Measurements from ENCODE around the gene SNX32.

SNX32 gene

DNA sequence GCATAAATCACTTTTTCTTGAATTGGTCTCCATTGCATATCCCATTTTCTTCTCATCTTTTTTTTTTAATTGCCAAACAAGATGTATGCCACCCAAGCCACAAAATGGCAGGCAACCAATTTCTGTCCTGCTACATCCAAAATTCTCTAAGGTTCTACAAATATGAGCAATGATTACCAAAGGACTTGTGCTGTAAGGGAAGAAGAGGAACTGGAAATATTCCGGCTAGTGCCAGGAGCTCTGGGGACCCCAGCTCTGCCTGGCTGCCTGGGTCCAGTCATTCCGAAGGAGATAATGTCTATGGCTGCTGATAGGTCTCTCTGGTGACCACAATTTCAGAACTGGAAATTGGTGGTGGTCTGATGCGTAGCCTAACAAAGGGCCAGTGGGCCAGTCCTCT lies 17.1 kb upstream of the SNX32 start (continued):
- TF ChIP-seq ZNF48 (tag by site-specific recombination; IDR thresholded peaks at IDR 0.05), result no peak

DNA sequence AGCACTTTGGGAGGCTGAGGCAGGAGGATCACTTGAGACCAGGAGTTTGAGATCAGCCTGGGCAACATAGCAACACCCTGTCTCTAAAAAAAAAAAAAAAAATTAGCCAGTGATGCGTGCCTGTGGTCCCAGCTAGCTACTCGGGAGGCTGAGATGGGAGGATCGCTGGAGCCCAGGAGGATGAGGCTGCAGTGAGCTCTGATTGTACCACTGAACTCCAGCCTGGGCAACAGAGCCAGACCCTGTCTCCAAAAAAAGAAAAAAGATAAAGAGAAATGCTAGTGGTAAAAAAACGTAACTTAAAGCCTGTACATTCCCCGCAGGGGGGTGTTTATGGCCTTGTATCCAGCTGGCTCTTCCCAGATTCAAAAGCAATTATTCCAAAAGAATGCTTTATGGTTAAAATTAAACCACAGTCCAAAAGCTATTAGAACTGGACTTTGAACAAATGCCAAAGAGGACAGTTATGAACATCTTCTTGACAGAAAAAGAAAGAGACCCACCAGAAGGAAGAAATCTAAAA lies 16.4 kb upstream of the SNX32 start:
- Histone ChIP-seq H3K4me1 (ENCODE audit: control insufficient read depth, insufficient read depth, low read length) (no peaks in the 10 kb centered on the region; the same call in 1 of the 2 replicates), H3K4me3 (ENCODE audit: low read depth, low read length) (peak overlapping the region; percentile 66), H3K9me3 (ENCODE audit: control insufficient read depth, insufficient read depth, low read depth, low read length) (no peaks in the 10 kb centered on the region), H3K36me3 (ENCODE audit: control insufficient read depth in 2 of 2, insufficient read depth in 1 of 2, low read length in 2 of 2) (no peaks in the 10 kb centered on the region), H3K27ac (ENCODE audit: extremely low read depth, low read depth, low read length) (no peak overlapping the region; the same call in 1 of the 2 replicates)
- ChIA-PET CTCF (interaction anchor here (0.6 to 5.4 kb wide), 36 partner anchors 9 to 327 kb away, joined by 3 to 45 read pairs (median 5); partner anchors contain the start of genes AP5B1, KAT5, MUS81 and RNASEH2C), POLR2A (interaction anchor here (0.9 to 1.8 kb wide), 6 partner anchors 38 to 105 kb away, joined by 3 to 10 read pairs (median 5); partner anchors contain the start of genes KAT5 and RNASEH2C)
- TF ChIP-seq, protein P1, sequence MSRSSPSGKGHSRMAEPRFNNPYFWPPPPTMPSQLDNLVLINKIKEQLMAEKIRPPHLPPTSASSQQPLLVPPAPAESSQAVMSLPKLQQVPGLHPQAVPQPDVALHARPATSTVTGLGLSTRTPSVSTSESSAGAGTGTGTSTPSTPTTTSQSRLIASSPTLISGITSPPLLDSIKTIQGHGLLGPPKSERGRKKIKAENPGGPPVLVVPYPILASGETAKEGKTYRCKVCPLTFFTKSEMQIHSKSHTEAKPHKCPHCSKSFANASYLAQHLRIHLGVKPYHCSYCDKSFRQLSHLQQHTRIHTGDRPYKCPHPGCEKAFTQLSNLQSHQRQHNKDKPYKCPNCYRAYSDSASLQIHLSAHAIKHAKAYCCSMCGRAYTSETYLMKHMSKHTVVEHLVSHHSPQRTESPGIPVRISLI (tag by site-specific recombination; IDR thresholded peaks at IDR 0.05), result peak; percentile 50; the same call in 1 of the 2 replicates
- TF ChIP-seq ZNF121 (tag by site-specific recombination; IDR thresholded peaks at IDR 0.05), result peak; percentile 93
- no peak for TF ChIP-seq ZNF350 (tag by site-specific recombination; IDR thresholded peaks at IDR 0.05)
- no peak for TF ChIP-seq HOXA7 (CRISPR knock-in tag; IDR thresholded peaks at IDR 0.05; ENCODE audit: borderline replicate concordance)
- TF ChIP-seq, protein P2, sequence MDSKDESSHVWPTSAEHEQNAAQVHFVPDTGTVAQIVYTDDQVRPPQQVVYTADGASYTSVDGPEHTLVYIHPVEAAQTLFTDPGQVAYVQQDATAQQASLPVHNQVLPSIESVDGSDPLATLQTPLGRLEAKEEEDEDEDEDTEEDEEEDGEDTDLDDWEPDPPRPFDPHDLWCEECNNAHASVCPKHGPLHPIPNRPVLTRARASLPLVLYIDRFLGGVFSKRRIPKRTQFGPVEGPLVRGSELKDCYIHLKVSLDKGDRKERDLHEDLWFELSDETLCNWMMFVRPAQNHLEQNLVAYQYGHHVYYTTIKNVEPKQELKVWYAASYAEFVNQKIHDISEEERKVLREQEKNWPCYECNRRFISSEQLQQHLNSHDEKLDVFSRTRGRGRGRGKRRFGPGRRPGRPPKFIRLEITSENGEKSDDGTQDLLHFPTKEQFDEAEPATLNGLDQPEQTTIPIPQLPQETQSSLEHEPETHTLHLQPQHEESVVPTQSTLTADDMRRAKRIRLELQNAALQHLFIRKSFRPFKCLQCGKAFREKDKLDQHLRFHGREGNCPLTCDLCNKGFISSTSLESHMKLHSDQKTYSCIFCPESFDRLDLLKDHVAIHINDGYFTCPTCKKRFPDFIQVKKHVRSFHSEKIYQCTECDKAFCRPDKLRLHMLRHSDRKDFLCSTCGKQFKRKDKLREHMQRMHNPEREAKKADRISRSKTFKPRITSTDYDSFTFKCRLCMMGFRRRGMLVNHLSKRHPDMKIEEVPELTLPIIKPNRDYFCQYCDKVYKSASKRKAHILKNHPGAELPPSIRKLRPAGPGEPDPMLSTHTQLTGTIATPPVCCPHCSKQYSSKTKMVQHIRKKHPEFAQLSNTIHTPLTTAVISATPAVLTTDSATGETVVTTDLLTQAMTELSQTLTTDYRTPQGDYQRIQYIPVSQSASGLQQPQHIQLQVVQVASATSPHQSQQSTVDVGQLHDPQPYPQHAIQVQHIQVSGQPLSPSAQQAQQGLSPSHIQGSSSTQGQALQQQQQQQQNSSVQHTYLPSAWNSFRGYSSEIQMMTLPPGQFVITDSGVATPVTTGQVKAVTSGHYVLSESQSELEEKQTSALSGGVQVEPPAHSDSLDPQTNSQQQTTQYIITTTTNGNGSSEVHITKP (tag by site-specific recombination; IDR thresholded peaks at IDR 0.05), result peak; percentile 16; the same call in 1 of the 2 replicates
- peak; percentile 53; the same call in 1 of the 2 replicates for TF ChIP-seq ZNF335 (tag by site-specific recombination; conservative IDR thresholded peaks at IDR 0.05)
- peak; percentile 55 for TF ChIP-seq ZIC2 (tag by site-specific recombination; IDR thresholded peaks at IDR 0.05)
- TF ChIP-seq ZNF341 (tag by site-specific recombination; IDR thresholded peaks at IDR 0.05; ENCODE audit: low read depth), result peak; percentile 59

DNA sequence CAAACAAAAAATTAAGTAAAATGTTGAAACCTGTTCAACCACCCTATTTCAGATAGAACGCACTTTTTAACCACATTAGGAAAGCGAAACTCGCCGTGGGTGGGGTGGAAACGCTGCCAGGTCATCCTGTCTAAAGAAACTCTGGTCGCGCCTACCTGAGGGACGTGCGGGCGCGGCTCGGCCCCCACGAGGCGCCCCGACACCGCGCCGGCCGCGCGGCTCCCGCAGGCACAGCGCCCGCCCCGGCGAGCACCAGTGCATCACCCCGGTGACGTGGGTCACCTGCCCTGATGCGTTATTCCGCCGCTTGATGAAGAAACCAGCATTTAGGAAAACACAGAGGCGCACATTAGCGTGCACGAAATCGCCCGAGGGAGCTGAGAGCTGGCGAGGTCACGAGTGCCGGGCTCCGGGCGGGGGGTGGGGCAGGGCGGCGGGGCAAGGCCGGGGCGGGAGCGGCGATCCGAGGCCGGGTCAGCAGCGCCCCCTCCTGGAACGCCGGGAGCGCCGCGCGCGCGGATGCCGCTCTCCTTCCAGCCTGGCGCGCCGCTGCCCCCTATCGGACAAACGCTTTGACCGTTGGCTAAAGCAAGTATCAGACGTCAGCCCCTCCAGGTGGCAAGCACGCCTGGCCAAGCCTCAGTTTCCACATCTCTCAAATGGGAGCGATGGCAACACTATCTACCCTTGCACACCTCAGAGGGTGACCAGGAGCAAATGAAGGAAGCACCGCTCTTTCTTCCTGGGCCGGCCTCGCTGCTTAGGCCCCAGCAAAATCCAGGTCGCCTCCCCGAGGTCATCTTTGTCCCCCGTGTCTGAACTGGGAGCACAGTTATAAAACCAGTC lies 15.7 kb upstream of the SNX32 start:
- ChIA-PET POLR2A (interaction anchor here (0.7 to 1.8 kb wide), 5 partner anchors 10 to 109 kb away, joined by 3 to 10 read pairs (median 5); partner anchors contain the start of gene KAT5), CTCF (interaction anchor here (0.6 to 5.4 kb wide), 57 partner anchors 9 to 503 kb away, joined by 3 to 45 read pairs (median 4); partner anchors contain the start of genes AP5B1, KAT5, MUS81 and RNASEH2C)
- Histone ChIP-seq H3K9me3 (ENCODE audit: control insufficient read depth, insufficient read depth, low read depth, low read length) (no peaks in the 10 kb centered on the region), H3K4me3 (ENCODE audit: low read depth, low read length) (peak overlapping the region; percentile 66), H3K27ac (ENCODE audit: extremely low read depth, low read depth, low read length) (peak overlapping the region; percentile 45; the same call in 1 of the 2 replicates), H3K36me3 (ENCODE audit: control insufficient read depth in 2 of 2, insufficient read depth in 1 of 2, low read length in 2 of 2) (no peaks in the 10 kb centered on the region), H3K4me1 (ENCODE audit: control insufficient read depth, insufficient read depth, low read length) (no peaks in the 10 kb centered on the region; the same call in 1 of the 2 replicates)
- no peak for TF ChIP-seq EGR2 (tag by site-specific recombination; IDR thresholded peaks at IDR 0.05; ENCODE audit: low read depth)
- no peak for TF ChIP-seq ZNF621 (tag by site-specific recombination; IDR thresholded peaks at IDR 0.05)
- TF ChIP-seq ZNF155 (tag by site-specific recombination; IDR thresholded peaks at IDR 0.05), result no peak
- no peak for TF ChIP-seq SCRT2 (tag by site-specific recombination; IDR thresholded peaks at IDR 0.05)
- TF ChIP-seq ZFP69B (tag by site-specific recombination; IDR thresholded peaks at IDR 0.05), result no peak
- TF ChIP-seq ZNF560 (tag by site-specific recombination; IDR thresholded peaks at IDR 0.05; ENCODE audit: borderline replicate concordance), result no peak
- TF ChIP-seq ZNF112 (tag by site-specific recombination; IDR thresholded peaks at IDR 0.05), result no peak
- TF ChIP-seq, protein P3, sequence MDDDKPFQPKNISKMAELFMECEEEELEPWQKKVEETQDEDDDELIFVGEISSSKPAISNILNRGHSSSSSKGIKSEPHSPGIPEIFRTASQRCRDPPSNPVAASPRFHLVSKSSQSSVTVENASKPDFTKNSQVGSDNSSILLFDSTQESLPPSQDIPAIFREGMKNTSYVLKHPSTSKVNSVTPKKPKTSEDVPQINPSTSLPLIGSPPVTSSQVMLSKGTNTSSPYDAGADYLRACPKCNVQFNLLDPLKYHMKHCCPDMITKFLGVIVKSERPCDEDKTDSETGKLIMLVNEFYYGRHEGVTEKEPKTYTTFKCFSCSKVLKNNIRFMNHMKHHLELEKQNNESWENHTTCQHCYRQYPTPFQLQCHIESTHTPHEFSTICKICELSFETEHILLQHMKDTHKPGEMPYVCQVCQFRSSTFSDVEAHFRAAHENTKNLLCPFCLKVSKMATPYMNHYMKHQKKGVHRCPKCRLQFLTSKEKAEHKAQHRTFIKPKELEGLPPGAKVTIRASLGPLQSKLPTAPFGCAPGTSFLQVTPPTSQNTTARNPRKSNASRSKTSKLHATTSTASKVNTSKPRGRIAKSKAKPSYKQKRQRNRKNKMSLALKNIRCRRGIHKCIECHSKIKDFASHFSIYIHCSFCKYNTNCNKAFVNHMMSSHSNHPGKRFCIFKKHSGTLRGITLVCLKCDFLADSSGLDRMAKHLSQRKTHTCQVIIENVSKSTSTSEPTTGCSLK (tag by site-specific recombination; IDR thresholded peaks at IDR 0.05), result no peak
- no peak for TF ChIP-seq ZFP41 (tag by site-specific recombination; IDR thresholded peaks at IDR 0.05; ENCODE audit: borderline replicate concordance)
- no peak for TF ChIP-seq ZSCAN23 (tag by site-specific recombination; IDR thresholded peaks at IDR 0.05)
- no peak for TF ChIP-seq KLF9 (tag by site-specific recombination; IDR thresholded peaks at IDR 0.05; ENCODE audit: low read depth)
- no peak for TF ChIP-seq BCL11A (tag by site-specific recombination; IDR thresholded peaks at IDR 0.05; ENCODE audit: low read depth)

All from HEK293 (cell line).